ENCODE results near the gene DTNBP1. TPM values are rescaled to one million over a fixed set of nuclear protein-coding genes. Genes with fewer than 3 reads are reported as not detected.

The DTNBP1 gene
- total and polyA plus RNA-seq, 2 experiments from 2014 or later, result 0.32 to 15.8 TPM

- WGBS, 2 experiments (ENCODE audit: low coverage in 1 of 2, low lambda C conversion rate in 2 of 2, missing lambda C conversion rate in 2 of 2), result 85% methylated on average over 6 of the region's 6 CpGs
- Histone ChIP-seq H3K27ac (no peak overlapping the region), H3K4me1 (ENCODE audit: insufficient read depth) (peaks cover 19% of the 10 kb centered on the region), H3K4me3 (no peak overlapping the region), H3K36me3 (ENCODE audit: low read depth) (no peaks in the 10 kb centered on the region), H3F3A (ENCODE audit: insufficient read depth) (no peaks in the 10 kb centered on the region), H4K20me1 (ENCODE audit: insufficient read depth) (no peaks in the 10 kb centered on the region), H3K27me3 (replicated peaks; ENCODE audit: insufficient read depth) (no peaks in the 10 kb centered on the region), H3K9me3 (ENCODE audit: low read depth) (no peaks in the 10 kb centered on the region), H2AFZ (no peak overlapping the region), H3K4me2 (ENCODE audit: unreplicated experiment) (no peak overlapping the region), H3K9ac (no peak overlapping the region), H3K9me2 (ENCODE audit: insufficient read depth) (no peaks in the 10 kb centered on the region), H3K79me2 (ENCODE audit: insufficient read depth) (peaks cover 22% of the 10 kb centered on the region; the same call in 1 of the 2 replicates)
- DNase-seq, result no peak
- TF ChIP-seq EZH2phosphoT487 (IDR thresholded peaks at IDR 0.05; ENCODE audit: insufficient read depth, low read depth), result no peak
- TF ChIP-seq EZH2 (IDR thresholded peaks at IDR 0.05; ENCODE audit: insufficient read depth, poor library complexity, severe bottlenecking), result no peak
- in situ Hi-C loops (cut with MboI), result no loop called here
Measured at GRCh38 chr6:15618685-15619084, 44.1 kb downstream of the DTNBP1 start.

- H2AFZ ChIP-seq, result no peak overlapping the region
- no peaks in the 10 kb centered on the region for H3F3A ChIP-seq (ENCODE audit: insufficient read depth)
- H4K20me1 ChIP-seq (ENCODE audit: insufficient read depth), result no peaks in the 10 kb centered on the region
- no peaks in the 10 kb centered on the region for H3K27me3 ChIP-seq (replicated peaks; ENCODE audit: insufficient read depth)
- no peak for DNase-seq
- H3K36me3 ChIP-seq (ENCODE audit: low read depth), result no peaks in the 10 kb centered on the region
- H3K27ac ChIP-seq, result no peak overlapping the region
- H3K9me2 ChIP-seq (ENCODE audit: insufficient read depth), result no peaks in the 10 kb centered on the region
- no peak overlapping the region for H3K9ac ChIP-seq
- H3K79me2 ChIP-seq (ENCODE audit: insufficient read depth), result 0 out of 2 replicates have a peak, but pooled peaks cover 3% of the 10 kb centered on the region
- H3K9me3 ChIP-seq (ENCODE audit: low read depth), result no peaks in the 10 kb centered on the region
- WGBS, 2 experiments (ENCODE audit: low coverage in 1 of 2, low lambda C conversion rate in 2 of 2, missing lambda C conversion rate in 2 of 2), result 89% methylated on average over 5 of the region's 5 CpGs
- in situ Hi-C loops (cut with MboI), result no loop called here
- 0 out of 2 replicates have a peak, but pooled peaks cover 3% of the 10 kb centered on the region for H3K4me1 ChIP-seq (ENCODE audit: insufficient read depth)
- TF ChIP-seq EZH2phosphoT487 (IDR thresholded peaks at IDR 0.05; ENCODE audit: insufficient read depth, low read depth) (no peak), EZH2 (IDR thresholded peaks at IDR 0.05; ENCODE audit: insufficient read depth, poor library complexity, severe bottlenecking) (no peak)
- H3K4me3 ChIP-seq, result no peak overlapping the region
- no peak overlapping the region for H3K4me2 ChIP-seq (ENCODE audit: unreplicated experiment)
Measured at GRCh38 chr6:15616261-15616660, 46.6 kb downstream of the DTNBP1 start.

- H3K4me1 ChIP-seq (ENCODE audit: insufficient read depth), result no peaks in the 10 kb centered on the region
- H3K9me2 ChIP-seq (ENCODE audit: insufficient read depth), result no peaks in the 10 kb centered on the region
- H3K27me3 ChIP-seq (replicated peaks; ENCODE audit: insufficient read depth), result no peaks in the 10 kb centered on the region
- no peak for DNase-seq
- no peaks in the 10 kb centered on the region for H3K36me3 ChIP-seq (ENCODE audit: low read depth)
- H3F3A ChIP-seq (ENCODE audit: insufficient read depth), result no peaks in the 10 kb centered on the region
- H3K9me3 ChIP-seq (ENCODE audit: low read depth), result no peaks in the 10 kb centered on the region
- H3K4me3 ChIP-seq, result no peak overlapping the region
- no peak for TF ChIP-seq EZH2phosphoT487 (IDR thresholded peaks at IDR 0.05; ENCODE audit: insufficient read depth, low read depth)
- no peak for TF ChIP-seq EZH2 (IDR thresholded peaks at IDR 0.05; ENCODE audit: insufficient read depth, poor library complexity, severe bottlenecking)
- 94 to 98% methylated on average over 2 of the region's 2 CpGs for WGBS, 2 experiments (ENCODE audit: low coverage in 1 of 2, low lambda C conversion rate in 2 of 2, missing lambda C conversion rate in 2 of 2)
- H3K79me2 ChIP-seq (ENCODE audit: insufficient read depth), result no peaks in the 10 kb centered on the region
- H2AFZ ChIP-seq, result no peak overlapping the region
- H3K4me2 ChIP-seq (ENCODE audit: unreplicated experiment), result no peak overlapping the region
- H4K20me1 ChIP-seq (ENCODE audit: insufficient read depth), result no peaks in the 10 kb centered on the region
- H3K27ac ChIP-seq, result no peak overlapping the region
- no peak overlapping the region for H3K9ac ChIP-seq
- in situ Hi-C loops (cut with MboI), result no loop called here
Measured at GRCh38 chr6:15615802-15616201, 47.0 kb downstream of the DTNBP1 start.

DNA sequence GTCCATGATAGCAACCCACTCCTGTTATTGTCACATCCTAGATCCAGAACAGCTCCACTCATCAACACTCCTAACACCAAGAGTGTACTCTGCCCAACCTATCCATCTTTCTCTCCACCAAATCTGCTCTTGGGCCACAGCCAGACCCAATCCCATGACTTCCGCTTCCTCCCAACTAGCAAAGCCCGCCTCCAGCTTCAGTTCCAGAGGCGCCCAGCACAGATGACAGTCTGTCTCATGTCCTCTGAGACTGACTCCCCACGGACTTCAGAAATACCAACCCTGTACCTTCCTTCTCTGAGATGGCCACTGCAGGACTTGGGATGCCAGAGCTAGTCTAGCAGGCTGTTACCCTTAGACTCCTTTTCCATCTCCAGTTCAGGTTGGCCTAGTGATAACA is 48.6 kb downstream of the DTNBP1 start:
- Histone ChIP-seq H3K36me3 (ENCODE audit: low read depth) (no peaks in the 10 kb centered on the region), H4K20me1 (ENCODE audit: insufficient read depth) (no peaks in the 10 kb centered on the region), H3K4me1 (ENCODE audit: insufficient read depth) (no peaks in the 10 kb centered on the region), H3K27me3 (replicated peaks; ENCODE audit: insufficient read depth) (no peaks in the 10 kb centered on the region), H2AFZ (no peak overlapping the region), H3F3A (ENCODE audit: insufficient read depth) (0 out of 2 replicates have a peak, but pooled peaks cover under 1% of the 10 kb centered on the region), H3K9ac (no peak overlapping the region), H3K27ac (no peak overlapping the region), H3K79me2 (ENCODE audit: insufficient read depth) (no peaks in the 10 kb centered on the region), H3K4me2 (ENCODE audit: unreplicated experiment) (no peak overlapping the region), H3K9me3 (ENCODE audit: low read depth) (no peaks in the 10 kb centered on the region), H3K4me3 (no peak overlapping the region), H3K9me2 (ENCODE audit: insufficient read depth) (no peaks in the 10 kb centered on the region)
- WGBS, 2 experiments (ENCODE audit: low coverage in 1 of 2, low lambda C conversion rate in 2 of 2, missing lambda C conversion rate in 2 of 2), result 98 to 99% methylated on average over 4 of the region's 4 CpGs
- TF ChIP-seq EZH2 (IDR thresholded peaks at IDR 0.05; ENCODE audit: insufficient read depth, poor library complexity, severe bottlenecking) (no peak), EZH2phosphoT487 (IDR thresholded peaks at IDR 0.05; ENCODE audit: insufficient read depth, low read depth) (no peak)
- no peak for DNase-seq
- in situ Hi-C loops (cut with MboI), result no loop called here

- Histone ChIP-seq H3K4me2 (ENCODE audit: unreplicated experiment) (no peak overlapping the region), H3K4me1 (ENCODE audit: insufficient read depth) (peaks cover 17% of the 10 kb centered on the region), H4K20me1 (ENCODE audit: insufficient read depth) (no peaks in the 10 kb centered on the region), H3K27me3 (replicated peaks; ENCODE audit: insufficient read depth) (no peaks in the 10 kb centered on the region), H3K4me3 (no peak overlapping the region), H3K27ac (peak overlapping the region; percentile 23; the same call in 1 of the 2 replicates), H3K36me3 (ENCODE audit: low read depth) (no peaks in the 10 kb centered on the region), H3F3A (ENCODE audit: insufficient read depth) (peaks cover 10% of the 10 kb centered on the region; the same call in 1 of the 2 replicates), H3K9me2 (ENCODE audit: insufficient read depth) (no peaks in the 10 kb centered on the region), H2AFZ (no peak overlapping the region), H3K79me2 (ENCODE audit: insufficient read depth) (no peaks in the 10 kb centered on the region), H3K9ac (no peak overlapping the region), H3K9me3 (ENCODE audit: low read depth) (no peaks in the 10 kb centered on the region)
- 33 to 40% methylated on average over 3 of the region's 3 CpGs for WGBS, 2 experiments (ENCODE audit: low coverage in 1 of 2, low lambda C conversion rate in 2 of 2, missing lambda C conversion rate in 2 of 2)
- in situ Hi-C loops (cut with MboI), result no loop called here
- peak; percentile 94 for DNase-seq
- TF ChIP-seq EZH2 (IDR thresholded peaks at IDR 0.05; ENCODE audit: insufficient read depth, poor library complexity, severe bottlenecking), result no peak
- no peak for TF ChIP-seq EZH2phosphoT487 (IDR thresholded peaks at IDR 0.05; ENCODE audit: insufficient read depth, low read depth)
Measured at GRCh38 chr6:15608396-15608795, 54.4 kb downstream of the DTNBP1 start.

All from GM23248 (cell line).